Hepatocyte (in vitro differentiated cells): ENCODE results near the gene ARHGAP25. TPM values are rescaled to one million over a fixed set of nuclear protein-coding genes. Genes with fewer than 3 reads are reported as not detected.

Source experiments
- DNase-seq: peaks from one replicate; pipeline ENCODE4 v3.0.0-alpha.2; 2016; ENCODE audit warnings: low spot score
- H2AFZ ChIP-seq: fragments of 200-600 bp; sonication (generic); 2 replicates; pipeline ENCODE4 v1.6.0; 2016; ENCODE audit warnings: antibody characterized with exemption, mild to moderate bottlenecking
- H3K27ac ChIP-seq: fragments of 200-600 bp; sonication (generic); 2 replicates; pipeline ENCODE4 v1.5.1; 2016; ENCODE audit warnings: mild to moderate bottlenecking
- H3K27me3 ChIP-seq: fragments of 200-600 bp; sonication (generic); 2 replicates; pipeline ENCODE4 v1.6.1; 2016
- H3K36me3 ChIP-seq: fragments of 200-600 bp; sonication (generic); replicated peaks from 2 replicates; pipeline ENCODE4 v1.5.1; 2016; ENCODE audit warnings: low read depth; ENCODE audit not compliant: insufficient read depth
- H3K4me1 ChIP-seq: fragments of 200-600 bp; sonication (generic); 2 replicates; pipeline ENCODE4 v1.5.1; 2016; ENCODE audit warnings: mild to moderate bottlenecking, moderate library complexity; ENCODE audit not compliant: insufficient read depth
- H3K4me2 ChIP-seq: fragments of 200-600 bp; sonication (generic); 2 replicates; pipeline ENCODE4 v1.6.0; 2016
- H3K4me3 ChIP-seq: fragments of 200-600 bp; sonication (generic); 2 replicates; pipeline ENCODE4 v1.5.1; 2016; ENCODE audit warnings: mild to moderate bottlenecking
- H3K79me2 ChIP-seq: fragments of 200-600 bp; sonication (generic); 2 replicates; pipeline ENCODE4 v1.6.0; 2017; ENCODE audit warnings: mild to moderate bottlenecking
- H3K9me2 ChIP-seq: fragments of 200-600 bp; sonication (generic); replicated peaks from 2 replicates; pipeline ENCODE4 v1.6.0; 2017; ENCODE audit warnings: mild to moderate bottlenecking; ENCODE audit not compliant: insufficient read depth
- H3K9me3 ChIP-seq: fragments of 200-600 bp; sonication (generic); 2 replicates; pipeline ENCODE4 v1.5.1; 2016; ENCODE audit warnings: low read depth, mild to moderate bottlenecking
- H4K20me1 ChIP-seq: fragments of 200-600 bp; sonication (generic); 2 replicates; pipeline ENCODE4 v1.6.0; 2016; ENCODE audit warnings: mild to moderate bottlenecking; ENCODE audit not compliant: insufficient read depth, poor library complexity, severe bottlenecking
- EZH2 ChIP-seq: fragments of 200-600 bp; sonication (generic); IDR thresholded peaks from 2 replicates; pipeline ENCODE4 v1.6.1; 2016; ENCODE audit warnings: antibody characterized with exemption, mild to moderate bottlenecking, borderline replicate concordance
- EZH2phosphoT487 ChIP-seq: fragments of 200-600 bp; sonication (generic); IDR thresholded peaks from one replicate; pipeline ENCODE4 v1.6.1; 2018; ENCODE audit warnings: antibody characterized with exemption, mild to moderate bottlenecking, low read depth, moderate library complexity; ENCODE audit not compliant: unreplicated experiment, severe bottlenecking
- WGBS: methylation state at CpG from one replicate; pipeline ENCODE4 v1.1.6; 2016; ENCODE audit warnings: low lambda C conversion rate; ENCODE audit errors: missing lambda C conversion rate; 5-methylcytosine and 5-hydroxymethylcytosine counted together
- polyA plus RNA-seq: library from polyadenylated mRNA; unstranded; fragments of >200 nt; fragmentation: Nextera tagmentation; extraction: Ambion mirVana; gene quantifications from 2 replicates; pipeline ENCODE4 v1.2.1, GENCODE V29; 2016
- total RNA-seq: library from RNA; depleted of rRNA; stranded (reverse); fragments of >200 nt; gene quantifications from 2 replicates; pipeline ENCODE4 v1.2.3, GENCODE V29; 2014
- TF ChIP-seq, protein P1 (sequence below): fragments of 200-600 bp; sonication (generic); IDR thresholded peaks from 2 replicates; pipeline ENCODE4 v1.5.1; 2016; ENCODE audit warnings: antibody characterized with exemption, mild to moderate bottlenecking; ENCODE audit not compliant: poor library complexity

Gene ARHGAP25
- total and polyA plus RNA-seq, 2 experiments from 2014 or later: 0.21 to 0.47 TPM

DNA sequence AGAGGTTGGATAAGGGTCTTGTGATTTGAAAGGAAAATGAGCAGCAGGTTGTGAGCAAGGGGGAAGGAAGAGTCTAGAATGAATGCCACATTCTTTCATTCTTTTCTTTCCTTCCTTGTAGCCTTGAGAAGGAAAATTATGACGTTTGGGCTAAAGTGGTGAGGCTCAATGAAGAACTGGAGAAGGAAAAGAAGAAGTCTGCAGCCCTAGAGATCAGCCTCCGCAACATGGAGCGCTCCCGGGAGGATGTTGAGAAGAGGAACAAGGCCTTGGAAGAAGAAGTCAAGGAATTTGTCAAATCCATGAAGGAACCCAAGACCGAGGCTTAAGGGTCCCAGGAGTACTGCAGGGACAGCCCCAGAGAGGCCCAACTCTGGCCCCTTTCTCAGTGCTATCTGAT lies 91.3 kb downstream of the ARHGAP25 start:
- H3K4me1 ChIP-seq: peaks cover 14% of the 10 kb centered on the region
- H3K9me3 ChIP-seq: no peaks in the 10 kb centered on the region
- 93% methylated on average over 5 of the region's 5 CpGs for WGBS
- H3K9me2 ChIP-seq: no peaks in the 10 kb centered on the region
- no peak overlapping the region for H3K27ac ChIP-seq
- no peak overlapping the region for H2AFZ ChIP-seq
- H3K4me3 ChIP-seq: no peak overlapping the region
- no peaks in the 10 kb centered on the region for H3K79me2 ChIP-seq
- H3K27me3 ChIP-seq: no peaks in the 10 kb centered on the region
- DNase-seq: no peak
- no peaks in the 10 kb centered on the region for H3K36me3 ChIP-seq
- H3K4me2 ChIP-seq: no peak overlapping the region
- no peak for TF ChIP-seq EZH2phosphoT487
- H4K20me1 ChIP-seq: no peaks in the 10 kb centered on the region

DNA sequence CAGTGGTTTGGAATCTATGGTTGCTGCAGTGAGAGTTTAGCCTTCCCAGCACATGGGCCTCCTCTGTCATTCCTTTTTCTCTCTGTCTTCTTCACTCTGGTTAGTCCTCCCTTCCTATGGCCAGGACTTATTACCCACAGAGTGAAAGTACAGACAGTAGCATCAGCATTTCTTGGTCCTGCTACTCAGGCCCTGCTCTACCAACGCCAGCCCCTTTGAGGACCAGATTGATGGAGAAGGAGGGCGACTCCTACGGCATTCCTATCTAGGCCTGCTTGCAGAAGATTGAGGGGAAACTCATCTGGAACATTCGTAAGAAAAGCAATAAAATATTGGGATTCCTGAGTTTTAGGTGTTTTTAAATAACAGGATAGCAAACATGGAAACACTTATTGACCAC lies 93.1 kb downstream of the ARHGAP25 start:
- DNase-seq: no peak
- no peaks in the 10 kb centered on the region for H3K79me2 ChIP-seq
- H3K36me3 ChIP-seq: no peaks in the 10 kb centered on the region
- H4K20me1 ChIP-seq: no peaks in the 10 kb centered on the region
- H3K9me3 ChIP-seq: no peaks in the 10 kb centered on the region
- H3K4me2 ChIP-seq: no peak overlapping the region
- H3K27me3 ChIP-seq: no peaks in the 10 kb centered on the region
- H2AFZ ChIP-seq: no peak overlapping the region
- WGBS: 90% methylated on average over 4 of the region's 4 CpGs
- peaks cover 14% of the 10 kb centered on the region for H3K4me1 ChIP-seq
- TF ChIP-seq EZH2: no peak
- TF ChIP-seq EZH2phosphoT487: no peak
- TF ChIP-seq, protein P1, sequence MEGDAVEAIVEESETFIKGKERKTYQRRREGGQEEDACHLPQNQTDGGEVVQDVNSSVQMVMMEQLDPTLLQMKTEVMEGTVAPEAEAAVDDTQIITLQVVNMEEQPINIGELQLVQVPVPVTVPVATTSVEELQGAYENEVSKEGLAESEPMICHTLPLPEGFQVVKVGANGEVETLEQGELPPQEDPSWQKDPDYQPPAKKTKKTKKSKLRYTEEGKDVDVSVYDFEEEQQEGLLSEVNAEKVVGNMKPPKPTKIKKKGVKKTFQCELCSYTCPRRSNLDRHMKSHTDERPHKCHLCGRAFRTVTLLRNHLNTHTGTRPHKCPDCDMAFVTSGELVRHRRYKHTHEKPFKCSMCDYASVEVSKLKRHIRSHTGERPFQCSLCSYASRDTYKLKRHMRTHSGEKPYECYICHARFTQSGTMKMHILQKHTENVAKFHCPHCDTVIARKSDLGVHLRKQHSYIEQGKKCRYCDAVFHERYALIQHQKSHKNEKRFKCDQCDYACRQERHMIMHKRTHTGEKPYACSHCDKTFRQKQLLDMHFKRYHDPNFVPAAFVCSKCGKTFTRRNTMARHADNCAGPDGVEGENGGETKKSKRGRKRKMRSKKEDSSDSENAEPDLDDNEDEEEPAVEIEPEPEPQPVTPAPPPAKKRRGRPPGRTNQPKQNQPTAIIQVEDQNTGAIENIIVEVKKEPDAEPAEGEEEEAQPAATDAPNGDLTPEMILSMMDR: no peak
- no peaks in the 10 kb centered on the region for H3K9me2 ChIP-seq
- no peak overlapping the region for H3K27ac ChIP-seq
- H3K4me3 ChIP-seq: no peak overlapping the region

- Histone ChIP-seq H3K79me2 (no peaks in the 10 kb centered on the region), H3K36me3 (no peaks in the 10 kb centered on the region), H3K27ac (peak overlapping the region; percentile 69), H2AFZ (no peak overlapping the region), H3K4me1 (peaks cover 14% of the 10 kb centered on the region), H3K27me3 (no peaks in the 10 kb centered on the region), H3K9me3 (no peaks in the 10 kb centered on the region), H3K4me2 (peak overlapping the region; percentile 27), H3K9me2 (no peaks in the 10 kb centered on the region), H4K20me1 (no peaks in the 10 kb centered on the region), H3K4me3 (no peak overlapping the region)
- WGBS: 18% methylated on average over 10 of the region's 10 CpGs
- TF ChIP-seq EZH2phosphoT487: no peak
- no peak for TF ChIP-seq EZH2
- TF ChIP-seq, protein P1: no peak
- DNase-seq: peak; percentile 92
These were observed 94.5 kb downstream of the ARHGAP25 start for GRCh38 chr2:68828887-68829708.

DNA sequence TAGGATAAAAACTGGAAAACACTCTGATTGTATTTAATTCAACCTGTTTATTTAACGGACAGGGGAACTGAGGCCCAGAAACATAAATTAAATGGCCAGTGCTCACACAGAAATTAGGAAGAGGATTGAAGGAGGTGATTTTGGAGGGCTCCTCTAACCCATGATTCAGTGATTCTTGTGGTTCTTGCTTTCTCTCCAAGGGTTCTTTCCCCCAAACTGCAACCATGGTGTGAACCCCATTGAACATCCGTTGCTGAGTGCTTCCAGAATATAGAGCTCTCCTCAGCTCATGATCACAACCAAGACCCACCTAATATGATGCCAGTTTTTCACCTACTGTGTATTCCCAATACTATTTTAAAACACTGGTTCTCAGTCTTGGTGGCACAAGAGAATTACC lies 95.1 kb downstream of the ARHGAP25 start:
- TF ChIP-seq EZH2 (no peak), EZH2phosphoT487 (no peak)
- TF ChIP-seq, protein P1: no peak
- no peak overlapping the region for H2AFZ ChIP-seq
- H3K27me3 ChIP-seq: no peaks in the 10 kb centered on the region
- H3K79me2 ChIP-seq: no peaks in the 10 kb centered on the region
- no peak for DNase-seq
- 85% methylated on average over 2 of the region's 2 CpGs for WGBS
- peaks cover 14% of the 10 kb centered on the region for H3K4me1 ChIP-seq
- H3K27ac ChIP-seq: peak overlapping the region; percentile 60
- no peak overlapping the region for H3K4me3 ChIP-seq
- no peaks in the 10 kb centered on the region for H3K36me3 ChIP-seq
- H3K9me2 ChIP-seq: no peaks in the 10 kb centered on the region
- no peaks in the 10 kb centered on the region for H4K20me1 ChIP-seq
- no peaks in the 10 kb centered on the region for H3K9me3 ChIP-seq
- H3K4me2 ChIP-seq: peak overlapping the region; percentile 27
